ENCODE measurements around the gene STRIP1. TPM values are rescaled to one million over a fixed set of nuclear protein-coding genes. Genes with fewer than 3 reads are reported as not detected.

The STRIP1 gene
- total and polyA plus RNA-seq, 10 donors = 11.8 to 98.7 (median 59.3) TPM

DNA sequence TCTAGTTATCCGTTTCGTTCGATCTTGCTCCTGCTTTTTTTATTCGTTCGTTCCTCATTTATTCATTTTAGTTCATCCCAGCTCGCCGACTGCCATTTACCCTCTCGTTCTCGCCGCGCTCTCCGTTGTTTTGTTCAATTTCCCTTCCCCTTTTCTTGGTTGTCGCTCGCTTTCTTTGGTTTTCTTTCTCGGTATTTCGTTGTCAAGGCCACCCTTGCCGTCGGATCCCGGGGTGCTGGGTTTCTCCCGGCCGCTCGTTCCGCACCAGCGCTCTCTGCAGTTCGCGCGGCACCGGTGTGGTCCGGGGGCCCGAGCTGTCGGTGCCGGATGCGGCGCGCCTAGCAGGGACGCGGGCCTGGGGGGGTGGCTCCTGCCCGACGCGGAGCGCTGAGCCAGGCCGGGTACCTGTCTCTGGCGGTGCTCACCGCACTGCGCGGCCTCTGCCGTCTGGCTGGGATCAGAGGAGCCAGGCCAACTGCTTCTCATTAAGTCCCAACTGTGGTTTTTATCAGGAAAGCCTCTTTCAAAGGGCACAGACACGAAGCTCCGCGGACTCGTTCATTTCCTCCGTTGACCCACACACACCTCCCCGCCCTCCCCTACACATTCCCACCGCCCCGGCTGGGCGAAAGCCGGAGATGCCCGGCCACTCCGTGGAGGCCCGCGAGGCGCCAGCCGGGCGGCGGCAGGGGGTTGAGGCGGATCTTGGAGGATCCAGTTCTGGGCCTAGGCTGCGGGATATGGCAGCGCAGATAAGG is 34.4 kb downstream of the STRIP1 start:
- Histone ChIP-seq H3K4me1 (peaks cover 23 to 45% (median 32%) of the 10 kb centered on the region in 6 donors), H3K27me3 (replicated peaks in 1 of 7) (peaks cover 20 to 88% (median 63%) of the 10 kb centered on the region in 7 donors), H3K27ac (no peak overlapping the region), H3K4me3 (peak overlapping the region in 7 of 8 donors; percentile 8 to 59 (median 24)), H3K9me3 (no peaks in the 10 kb centered on the region), H3K36me3 (no peaks in the 10 kb centered on the region)
- DNase-seq = peak; percentile 76
- TF ChIP-seq POLR2AphosphoS5 (IDR thresholded peaks at IDR 0.05) (peak in 2 of 3 donors; percentile 68 to 79), POLR2A (IDR thresholded peaks at IDR 0.05) (no peak)
- WGBS, 5 donors = 3 to 10% (median 6%) methylated on average over 47 to 68 of the region's 68 CpGs
- intact Hi-C loops (cut with DNase I; ENCODE audit: low total_unique reads) = no loop called here

DNA sequence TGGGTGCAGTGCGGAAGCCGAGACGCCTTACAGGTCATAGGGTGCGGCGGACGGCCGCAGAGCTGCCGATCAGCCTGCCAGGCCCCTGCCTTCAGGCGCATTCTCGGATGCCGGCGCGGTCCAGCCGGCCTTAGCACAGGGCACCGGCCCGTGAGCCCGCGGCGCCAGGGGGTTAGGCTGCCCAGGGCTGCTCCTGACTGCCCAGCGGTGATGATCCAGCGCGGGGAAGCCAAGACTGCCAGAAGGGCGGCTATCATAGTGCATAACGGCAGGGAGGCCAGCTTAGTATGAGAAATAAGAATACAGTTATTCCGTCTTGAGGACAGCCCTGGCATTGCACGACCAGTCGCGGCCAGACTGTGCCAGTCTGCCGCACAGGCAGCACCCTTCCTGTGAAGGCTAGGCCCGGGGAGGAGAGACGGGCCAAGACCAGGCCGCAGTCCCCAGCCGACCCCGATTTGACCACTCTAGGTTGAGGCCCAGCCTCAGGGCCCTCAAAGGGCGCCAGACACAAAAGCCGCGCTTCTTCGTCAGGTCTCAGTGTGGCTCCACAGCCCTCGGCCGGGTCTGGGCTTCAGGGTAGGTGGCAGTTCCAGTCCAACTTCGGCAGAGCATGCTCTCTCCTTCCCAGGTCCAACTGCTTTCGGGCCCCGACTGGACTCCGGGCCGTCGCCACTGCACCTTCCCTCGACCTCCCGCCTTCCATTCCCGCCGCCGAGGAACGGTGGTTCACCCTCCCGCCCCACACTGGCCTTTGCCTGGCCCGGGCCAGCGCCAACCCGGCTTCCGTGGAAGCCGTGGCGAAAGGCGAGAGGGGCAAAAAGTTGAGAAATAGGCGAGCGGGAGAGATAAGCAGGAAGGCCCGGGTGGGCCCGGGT is 35.2 kb downstream of the STRIP1 start:
- no peaks in the 10 kb centered on the region for H3K9me3 ChIP-seq
- WGBS, 5 donors = 11 to 14% (median 13%) methylated on average over 42 to 64 of the region's 64 CpGs
- H3K27ac ChIP-seq = no peak overlapping the region
- TF ChIP-seq POLR2A (IDR thresholded peaks at IDR 0.05) (no peak), POLR2AphosphoS5 (IDR thresholded peaks at IDR 0.05) (peak in 1 of 3 donors; percentile 50)
- TF ChIP-seq, protein P1, sequence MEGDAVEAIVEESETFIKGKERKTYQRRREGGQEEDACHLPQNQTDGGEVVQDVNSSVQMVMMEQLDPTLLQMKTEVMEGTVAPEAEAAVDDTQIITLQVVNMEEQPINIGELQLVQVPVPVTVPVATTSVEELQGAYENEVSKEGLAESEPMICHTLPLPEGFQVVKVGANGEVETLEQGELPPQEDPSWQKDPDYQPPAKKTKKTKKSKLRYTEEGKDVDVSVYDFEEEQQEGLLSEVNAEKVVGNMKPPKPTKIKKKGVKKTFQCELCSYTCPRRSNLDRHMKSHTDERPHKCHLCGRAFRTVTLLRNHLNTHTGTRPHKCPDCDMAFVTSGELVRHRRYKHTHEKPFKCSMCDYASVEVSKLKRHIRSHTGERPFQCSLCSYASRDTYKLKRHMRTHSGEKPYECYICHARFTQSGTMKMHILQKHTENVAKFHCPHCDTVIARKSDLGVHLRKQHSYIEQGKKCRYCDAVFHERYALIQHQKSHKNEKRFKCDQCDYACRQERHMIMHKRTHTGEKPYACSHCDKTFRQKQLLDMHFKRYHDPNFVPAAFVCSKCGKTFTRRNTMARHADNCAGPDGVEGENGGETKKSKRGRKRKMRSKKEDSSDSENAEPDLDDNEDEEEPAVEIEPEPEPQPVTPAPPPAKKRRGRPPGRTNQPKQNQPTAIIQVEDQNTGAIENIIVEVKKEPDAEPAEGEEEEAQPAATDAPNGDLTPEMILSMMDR (IDR thresholded peaks at IDR 0.05 in 8 of 11, conservative IDR thresholded peaks at IDR 0.05 in 3 of 11) = no peak
- intact Hi-C loops (cut with DNase I; ENCODE audit: low total_unique reads) = no loop called here
- no peaks in the 10 kb centered on the region for H3K36me3 ChIP-seq
- H3K4me3 ChIP-seq = peak overlapping the region in 7 of 8 donors; percentile 8 to 59 (median 24)
- peak; percentile 74 for DNase-seq
- H3K27me3 ChIP-seq (replicated peaks in 1 of 7) = peaks cover 20 to 88% (median 63%) of the 10 kb centered on the region in 7 donors
- peaks cover 23 to 45% (median 32%) of the 10 kb centered on the region in 6 donors for H3K4me1 ChIP-seq

DNA sequence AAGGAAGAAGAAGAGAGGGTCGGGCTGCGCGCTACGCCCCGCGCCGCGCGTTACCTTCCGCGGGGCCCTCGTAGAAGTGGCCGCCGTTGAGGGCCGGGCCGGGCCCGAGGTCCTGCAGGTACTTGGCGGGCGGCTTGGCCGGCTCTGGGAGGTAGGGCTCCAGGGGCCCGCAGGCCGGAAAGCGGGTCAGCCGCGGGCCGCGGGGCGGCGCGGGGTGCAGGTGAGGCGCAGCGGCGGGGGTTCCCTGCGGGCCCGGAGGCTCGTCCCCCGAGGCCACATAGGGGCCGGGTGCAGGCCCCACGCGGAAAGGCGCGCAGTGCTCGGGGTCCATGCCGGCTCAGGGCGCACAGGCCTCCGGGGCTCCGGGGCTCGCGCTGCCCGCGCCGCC is 35.9 kb downstream of the STRIP1 start:
- peak overlapping the region in 6 of 8 donors; percentile 9 to 59 (median 25) for H3K4me3 ChIP-seq
- WGBS, 5 donors = 1 to 3% (median 2%) methylated on average over 16 to 52 of the region's 52 CpGs
- intact Hi-C loops (cut with DNase I; ENCODE audit: low total_unique reads) = no loop called here

DNA sequence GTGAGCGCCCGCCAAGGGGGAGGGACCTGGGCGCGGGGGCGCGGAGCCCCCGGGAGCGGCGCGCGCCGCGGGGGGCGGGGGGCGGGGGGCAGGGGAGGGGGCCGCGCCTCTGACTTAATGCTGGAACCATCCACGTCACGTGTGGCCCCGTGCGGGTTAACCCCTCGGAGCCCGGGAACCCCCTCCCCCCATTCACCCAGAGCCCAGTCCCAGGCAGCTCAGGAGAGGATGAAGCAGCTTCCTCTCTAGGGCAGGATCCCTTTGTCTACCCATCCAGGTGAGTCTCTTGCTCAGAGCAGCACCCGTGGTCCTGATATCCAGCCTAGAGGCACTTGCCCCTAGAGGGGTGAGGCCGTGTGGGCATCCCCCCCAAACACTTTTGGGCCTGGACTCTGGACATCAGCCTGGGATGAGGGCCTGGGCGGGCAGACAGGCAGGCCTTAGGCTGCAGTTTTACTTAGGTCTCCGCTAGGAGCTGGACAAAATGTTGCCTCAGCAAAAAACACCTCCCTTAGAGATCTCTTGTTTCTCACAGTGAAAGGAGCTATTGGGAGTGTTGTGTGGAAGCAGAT is 36.3 kb downstream of the STRIP1 start, which contains the start of gene ALX3:
TSS of gene ALX3 (minus strand) at position 2 of the 572 bp plus-strand sequence. CDS start 60 bp downstream, outside the sequence.
- no peak for DNase-seq
- H3K9me3 ChIP-seq = no peaks in the 10 kb centered on the region
- no peaks in the 10 kb centered on the region for H3K36me3 ChIP-seq
- peaks cover 20 to 79% (median 63%) of the 10 kb centered on the region in 7 donors for H3K27me3 ChIP-seq (replicated peaks in 1 of 7)
- H3K4me1 ChIP-seq = peaks cover 23 to 45% (median 32%) of the 10 kb centered on the region in 6 donors
- no peak within 1 kb of the TSS for H3K27ac ChIP-seq
- 13 to 43% (median 31%) methylated on average over 6 to 27 of the region's 27 CpGs for WGBS, 5 donors
- intact Hi-C loops (cut with DNase I; ENCODE audit: low total_unique reads) = no loop called here
- TF ChIP-seq POLR2A (IDR thresholded peaks at IDR 0.05) = no peak
- TF ChIP-seq, protein P1 (IDR thresholded peaks at IDR 0.05 in 8 of 11, conservative IDR thresholded peaks at IDR 0.05 in 3 of 11) = no peak
- TF ChIP-seq POLR2AphosphoS5 (IDR thresholded peaks at IDR 0.05) = no peak
- peak within 1 kb of the TSS in 6 of 8 donors; percentile 9 to 59 (median 25) for H3K4me3 ChIP-seq

More for the DNA sequence above, 35.9 kb downstream of the STRIP1 start:
- Histone ChIP-seq H3K27ac (no peak overlapping the region), H3K36me3 (no peaks in the 10 kb centered on the region), H3K4me1 (peaks cover 23 to 45% (median 32%) of the 10 kb centered on the region in 6 donors), H3K9me3 (no peaks in the 10 kb centered on the region), H3K27me3 (replicated peaks in 1 of 7) (peaks cover 20 to 83% (median 63%) of the 10 kb centered on the region in 7 donors)
- peak; percentile 56 for DNase-seq
- no peak for TF ChIP-seq POLR2AphosphoS5 (IDR thresholded peaks at IDR 0.05)
- TF ChIP-seq POLR2A (IDR thresholded peaks at IDR 0.05) = no peak
- TF ChIP-seq, protein P1 (IDR thresholded peaks at IDR 0.05 in 8 of 11, conservative IDR thresholded peaks at IDR 0.05 in 3 of 11) = no peak
